GM19238 (cell line): ENCODE data around the gene GBP5.
"Not testable (repeated sequence)": the region's sequence is repeated elsewhere in the genome, so short reads cannot be mapped to it uniquely, and the experiment has no call there.

Source experiments
- DNase-seq: peaks from one replicate; pipeline ENCODE4 v3.0.0; 2011; ENCODE audit warnings: low spot score; ENCODE audit not compliant: insufficient read length

Gene GBP5

DNA sequence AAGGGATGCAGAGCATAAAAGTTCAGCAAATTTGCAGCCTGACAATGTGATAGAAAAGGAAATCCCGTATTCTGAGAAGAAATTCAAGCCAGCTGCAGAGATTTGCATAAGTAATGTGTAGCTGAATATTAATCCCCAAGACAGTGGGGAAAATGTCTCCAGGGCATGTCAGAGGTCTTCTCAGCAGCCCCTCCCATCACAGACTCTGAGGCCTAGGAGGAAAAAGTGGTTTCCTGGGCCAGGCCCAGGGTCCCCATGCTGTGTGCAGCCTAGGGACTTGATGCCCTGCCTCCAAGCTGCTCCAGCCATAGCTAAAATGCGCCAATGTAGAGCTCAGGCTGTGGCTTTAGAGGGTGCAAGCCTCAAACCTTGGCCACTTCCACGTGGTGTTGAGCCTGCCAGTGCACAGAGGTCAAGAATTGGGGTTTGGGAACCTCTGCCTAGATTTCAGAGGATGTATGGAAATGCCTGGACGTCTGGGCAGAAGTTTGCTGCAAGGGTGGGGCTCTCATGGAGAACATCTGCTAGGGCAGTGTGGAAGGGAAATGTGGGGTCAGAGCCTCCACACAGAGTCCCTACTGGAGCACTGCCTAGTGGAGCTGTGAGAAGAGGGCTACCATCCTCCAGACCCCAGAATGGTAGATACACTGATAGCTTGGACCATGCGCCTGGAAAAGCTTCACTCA lies 11.6 kb upstream of the GBP5 start:
- DNase-seq: not testable (repeated sequence)

DNA sequence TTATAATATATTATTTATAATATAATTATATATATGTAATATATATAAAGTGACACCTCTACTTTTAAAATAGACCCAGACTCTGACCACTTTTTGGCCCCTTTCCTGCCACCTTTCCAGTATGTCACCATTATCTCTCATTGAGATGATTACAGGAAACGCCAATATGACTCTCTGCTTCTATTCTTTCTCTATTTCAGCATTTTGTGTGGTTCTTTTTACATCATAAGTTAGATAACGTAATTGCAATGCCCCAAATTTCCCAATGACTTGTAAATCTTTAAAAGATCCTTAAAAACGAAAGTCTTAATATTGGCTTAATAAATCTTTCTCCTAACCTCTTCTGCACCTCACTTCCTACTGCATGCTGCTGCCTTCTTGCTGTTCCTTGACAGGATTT lies 8.1 kb upstream of the GBP5 start:
- DNase-seq: no peak

DNA sequence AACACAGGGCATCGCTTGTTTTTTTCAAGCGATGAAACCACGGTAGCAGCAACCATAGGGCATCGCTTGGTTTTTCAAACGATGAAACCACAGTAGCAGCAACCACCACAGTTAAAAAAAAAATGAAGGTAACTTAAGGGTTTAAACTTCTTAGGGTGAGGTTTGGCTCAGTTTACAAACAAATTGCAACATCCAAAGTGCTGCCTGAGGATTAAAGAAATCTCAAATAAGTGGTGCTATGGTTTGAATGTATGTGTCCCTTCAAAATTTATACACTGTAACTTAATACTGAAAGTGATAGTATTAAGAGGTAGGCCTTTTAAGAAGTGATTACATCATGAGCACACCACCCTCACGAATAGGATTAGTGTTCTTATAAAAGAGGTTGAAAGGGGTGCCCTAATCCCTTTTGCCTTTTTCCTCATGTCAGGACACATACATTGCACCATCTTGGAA lies 6.4 kb upstream of the GBP5 start:
- DNase-seq: no peak

DNA sequence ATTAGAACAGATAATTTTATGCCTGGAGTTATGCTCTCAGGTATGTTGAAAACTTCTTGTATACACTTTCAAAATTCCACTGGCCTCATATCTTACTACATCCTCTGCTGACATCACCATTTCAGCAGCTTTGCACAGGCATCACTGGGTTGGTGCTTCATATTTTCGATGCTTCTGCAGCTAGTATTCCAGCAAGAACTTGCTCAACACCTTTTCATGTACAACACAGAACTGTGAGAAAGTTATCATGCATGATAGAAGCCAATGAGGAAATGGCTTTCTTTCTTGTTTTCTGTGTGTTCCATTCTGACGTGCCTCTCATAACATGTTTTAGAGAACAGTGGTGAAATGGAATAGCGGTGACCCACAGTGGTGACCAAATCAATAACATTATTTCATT lies 5.1 kb upstream of the GBP5 start:
- DNase-seq: no peak

DNA sequence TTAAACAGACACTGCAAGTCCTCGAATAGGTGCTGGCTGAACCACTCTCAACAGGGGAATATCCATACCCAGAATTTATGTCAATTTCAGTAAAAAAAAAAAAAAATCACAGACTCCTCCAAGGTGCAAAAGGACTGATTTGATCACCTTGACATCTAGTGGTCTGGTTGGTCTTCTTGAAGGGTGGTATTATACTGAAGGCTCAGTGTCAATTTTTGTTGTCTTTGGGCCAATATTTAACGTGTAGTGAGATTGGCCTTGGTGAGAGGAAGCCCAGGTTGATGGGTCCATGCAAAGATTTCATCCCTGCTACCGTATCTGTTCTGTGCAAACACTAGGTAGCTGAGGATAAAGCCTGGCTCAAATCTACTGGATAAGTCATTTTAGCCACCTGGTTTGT lies 4.0 kb upstream of the GBP5 start:
- no peak for DNase-seq

DNA sequence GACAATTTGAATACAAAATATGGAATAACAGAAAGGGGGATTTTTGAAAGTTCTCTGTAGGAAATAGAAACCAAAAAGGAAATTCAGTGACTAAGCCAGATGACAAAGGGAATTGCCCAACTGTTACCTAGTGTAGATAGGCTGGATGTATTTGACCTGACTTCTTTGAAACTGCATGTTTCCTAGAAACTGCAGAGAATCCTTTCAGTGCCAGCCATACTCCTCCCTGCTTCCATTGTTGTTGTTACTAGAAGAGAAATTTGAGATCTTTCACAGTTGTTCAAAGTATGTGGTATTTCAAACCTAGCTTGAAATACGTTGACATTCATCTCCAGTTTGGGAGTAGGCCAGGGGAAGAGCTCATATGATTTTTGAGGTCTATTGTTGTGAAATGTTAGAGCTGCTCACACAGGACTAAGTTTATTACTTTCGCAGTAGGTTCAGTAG lies 1.8 kb upstream of the GBP5 start:
- DNase-seq: no peak

DNA sequence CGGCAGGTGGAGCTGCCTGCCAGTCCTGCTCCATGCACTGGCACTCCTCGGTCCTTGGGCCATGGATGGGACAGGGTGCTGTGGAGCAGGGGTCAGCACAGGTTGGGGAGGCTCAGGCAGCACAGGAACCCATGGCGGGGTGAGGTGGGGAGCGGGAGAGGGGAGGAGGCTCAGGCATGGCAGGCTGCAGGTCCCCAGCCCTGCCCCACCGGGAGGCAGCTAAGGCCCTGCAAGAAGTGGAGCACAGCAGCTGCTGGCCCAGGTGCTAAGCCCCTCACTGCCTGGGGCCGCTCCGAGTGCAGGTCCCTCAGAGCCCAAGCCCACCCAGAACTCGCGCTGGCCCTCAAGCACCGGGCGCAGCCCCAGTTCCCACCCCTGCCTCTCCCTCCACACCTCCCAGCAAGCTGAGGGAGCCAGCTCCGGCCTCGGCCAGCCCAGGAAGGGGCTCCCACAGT lies 691 bp upstream of the GBP5 start:
- no peak for DNase-seq

DNA sequence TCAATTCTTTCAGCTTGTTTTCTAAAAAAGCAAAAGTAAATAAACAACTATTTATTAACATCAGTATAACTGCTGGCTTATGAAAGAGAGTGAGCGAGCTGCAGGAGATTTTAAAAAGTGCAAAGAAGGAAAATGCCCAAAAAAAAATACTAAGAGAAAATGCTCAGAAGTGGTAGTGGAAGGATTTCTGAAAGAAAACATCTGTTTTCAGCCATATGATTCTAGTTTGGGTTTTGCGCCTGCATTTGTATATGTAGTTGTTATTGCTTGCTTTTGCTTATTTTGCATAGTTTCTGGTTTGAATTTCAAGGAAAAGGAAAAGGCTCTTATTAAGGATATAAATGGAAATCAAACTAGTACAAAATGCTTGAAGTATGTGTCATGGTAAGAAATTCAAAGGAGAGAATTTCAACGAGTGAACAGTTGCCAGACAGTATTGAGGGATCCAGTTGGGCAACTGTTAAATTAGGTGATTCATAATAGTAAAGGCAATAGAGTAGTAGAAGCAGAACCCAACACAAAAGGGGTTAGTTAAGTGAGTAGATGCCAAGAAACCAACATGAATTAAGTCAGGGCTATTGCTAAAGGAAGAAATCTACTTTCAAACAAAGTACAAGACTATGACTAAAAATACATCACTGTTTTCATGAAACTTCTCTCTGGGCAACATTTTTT lies 1.2 kb downstream of the GBP5 start:
- no peak for DNase-seq

DNA sequence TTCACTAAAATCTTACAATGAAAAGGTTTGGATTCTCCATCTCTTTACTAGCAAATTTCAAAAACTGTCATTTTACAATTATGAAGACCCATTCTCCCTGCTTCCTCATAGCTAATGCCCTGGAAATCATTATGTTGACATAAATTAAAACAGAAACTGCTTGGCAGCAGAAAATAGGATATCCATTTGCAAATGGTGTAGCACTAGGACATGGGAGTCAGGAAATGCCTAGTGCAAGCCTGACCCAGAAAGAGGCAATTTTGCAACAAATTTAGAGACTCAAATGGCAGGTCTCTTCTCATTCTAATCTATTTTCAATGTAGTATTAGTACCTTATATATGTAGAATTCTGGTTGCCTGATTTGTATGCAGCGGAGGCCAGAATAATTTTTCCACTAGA lies 2.2 kb downstream of the GBP5 start:
- no peak for DNase-seq

DNA sequence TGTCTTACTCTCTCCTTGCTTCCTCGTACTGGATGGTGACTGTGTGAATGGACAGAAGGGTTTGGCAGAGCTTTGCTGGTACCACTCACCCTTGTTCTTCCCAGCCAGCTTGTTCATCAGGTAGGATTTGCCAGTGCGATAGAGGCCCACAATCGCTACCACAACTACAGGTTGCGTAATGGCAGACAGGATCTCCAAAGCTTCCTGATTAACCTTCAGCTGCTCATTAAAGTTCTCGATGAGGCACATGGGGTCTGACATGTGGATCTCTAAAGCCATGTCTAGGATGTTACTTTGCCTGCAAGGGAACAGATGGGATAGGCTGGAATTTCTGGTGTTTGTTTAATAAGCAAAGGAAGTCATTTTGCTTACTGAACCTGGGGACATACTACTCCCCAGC lies 3.4 kb downstream of the GBP5 start:
- no peak for DNase-seq

DNA sequence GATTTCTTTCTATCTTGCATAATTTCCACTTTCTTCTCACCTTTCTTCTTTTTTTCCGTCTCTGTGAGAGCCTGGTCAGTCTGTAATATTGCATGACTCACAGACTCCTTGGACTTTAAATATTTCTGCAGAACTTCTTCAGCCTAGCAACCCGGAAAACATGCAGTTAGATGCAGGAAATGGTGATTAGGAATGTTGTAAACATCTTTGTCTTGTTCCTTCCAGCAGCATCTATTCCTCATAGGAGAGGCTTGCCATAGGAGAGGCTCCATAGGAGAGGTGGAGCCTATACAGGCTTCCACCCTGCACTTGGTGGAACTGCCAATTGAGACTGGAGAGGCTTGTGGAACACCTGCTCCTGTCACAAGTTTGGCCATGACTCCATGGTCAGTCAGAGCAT lies 10.0 kb downstream of the GBP5 start:
- DNase-seq: no peak

DNA sequence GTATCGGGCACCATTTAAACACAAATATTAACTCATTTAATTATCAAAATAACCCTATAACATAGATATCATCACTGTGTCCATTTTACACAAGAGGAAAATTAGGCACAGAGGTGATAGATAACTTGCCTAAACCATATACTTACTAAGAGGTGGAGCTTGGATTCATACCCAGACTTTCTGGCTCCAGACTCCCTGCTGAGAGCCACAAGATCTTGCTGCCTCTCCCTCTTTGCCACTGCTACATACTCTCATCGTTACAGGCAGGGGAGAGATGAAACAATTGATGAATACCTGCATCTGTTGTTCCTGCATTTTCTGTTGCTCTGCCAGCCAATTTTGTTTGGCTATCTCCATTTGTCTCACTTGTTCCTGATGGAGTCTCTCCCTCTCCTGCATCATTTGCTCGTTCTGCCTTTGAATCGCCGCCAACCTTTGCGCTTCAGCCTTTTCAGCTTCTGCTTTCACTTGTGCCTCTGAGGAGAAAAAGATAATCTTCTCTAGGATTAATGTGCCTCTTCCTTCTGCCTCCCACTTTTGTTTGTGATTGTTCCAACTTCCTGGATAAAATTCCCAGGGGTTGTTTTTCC lies 10.6 kb downstream of the GBP5 start:
- DNase-seq: no peak

DNA sequence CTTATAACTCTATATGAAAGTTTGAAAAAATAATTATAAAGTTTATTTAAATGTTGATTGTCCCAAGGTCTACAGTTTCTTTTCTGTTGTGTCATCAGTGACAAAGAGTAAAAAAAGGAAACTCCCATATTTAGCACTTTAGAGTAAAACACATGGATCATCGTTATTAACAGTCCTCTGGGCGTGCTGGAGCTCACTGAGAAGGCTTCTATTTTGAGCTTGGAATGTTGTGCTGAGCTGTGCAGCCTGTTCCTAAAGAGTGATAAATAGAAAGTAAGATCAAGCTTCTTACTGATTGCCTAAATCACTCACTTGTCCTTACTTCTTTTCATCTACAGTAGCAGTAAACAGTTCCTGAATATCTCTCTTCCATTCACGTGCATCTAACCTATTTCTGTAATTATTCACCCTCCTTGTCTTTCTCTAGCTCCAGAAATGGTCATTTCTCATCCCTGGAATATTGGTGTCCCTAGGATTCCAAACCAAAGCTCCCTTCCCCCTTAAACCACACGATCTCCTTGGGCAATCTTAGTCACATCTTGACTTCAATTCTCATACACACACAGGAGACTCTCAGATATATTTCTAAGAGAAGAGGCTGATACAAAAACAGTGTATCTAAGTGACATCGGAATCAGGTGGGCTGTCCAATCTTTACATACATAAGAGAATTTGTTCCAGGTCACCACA lies 11.9 kb downstream of the GBP5 start:
- DNase-seq: no peak

DNA sequence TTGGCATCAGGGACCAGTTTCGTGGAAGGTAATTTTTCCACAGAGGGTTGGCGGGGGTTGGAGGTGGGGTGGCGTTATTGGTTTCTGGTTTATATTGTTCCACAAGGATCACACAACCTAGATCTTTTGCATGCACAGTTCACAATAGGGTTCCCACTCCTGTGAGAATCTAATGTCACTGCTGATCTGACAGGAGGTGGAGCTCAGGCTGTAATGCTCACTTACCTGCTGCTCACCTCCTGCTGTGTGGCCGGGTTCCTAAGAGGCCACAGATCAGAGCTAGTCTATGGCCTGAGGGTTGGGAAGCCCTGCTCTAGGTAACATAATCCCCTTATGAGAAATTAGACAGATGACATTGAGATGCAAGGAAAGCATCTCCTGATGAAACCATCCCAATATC lies 12.6 kb downstream of the GBP5 start:
- no peak for DNase-seq

DNA sequence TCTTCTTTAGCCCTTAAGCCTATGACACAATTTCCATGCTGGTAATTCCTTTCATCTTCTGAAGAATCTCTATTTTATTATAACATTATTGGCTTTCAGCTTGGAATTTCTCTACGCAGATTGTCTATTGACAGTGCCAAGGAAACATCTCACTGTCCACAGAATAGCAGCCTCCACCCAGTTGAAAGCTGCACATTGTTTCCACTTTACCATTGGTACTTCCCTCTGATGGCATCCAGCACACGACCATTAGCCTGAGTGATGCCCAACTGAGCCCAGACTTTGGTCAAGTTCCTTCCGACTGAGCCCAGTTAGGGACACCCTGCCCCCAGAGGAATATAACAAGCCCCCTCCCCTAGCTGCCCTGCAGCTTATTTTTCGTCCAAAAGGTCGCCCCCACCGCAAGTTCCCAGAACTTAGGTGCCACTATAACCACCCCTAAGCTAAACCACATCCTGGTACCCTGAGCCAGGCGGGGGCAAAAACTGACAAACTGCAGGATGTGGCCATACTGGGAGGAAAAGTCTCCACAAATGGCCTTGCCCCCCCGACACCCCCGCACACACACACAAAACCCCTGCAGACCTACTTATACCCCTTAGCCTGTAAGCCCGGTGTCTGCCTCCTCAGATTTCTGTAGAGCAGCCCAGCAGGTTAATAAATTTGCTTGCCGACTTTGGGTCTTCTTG lies 13.2 kb downstream of the GBP5 start:
- no peak for DNase-seq

DNA sequence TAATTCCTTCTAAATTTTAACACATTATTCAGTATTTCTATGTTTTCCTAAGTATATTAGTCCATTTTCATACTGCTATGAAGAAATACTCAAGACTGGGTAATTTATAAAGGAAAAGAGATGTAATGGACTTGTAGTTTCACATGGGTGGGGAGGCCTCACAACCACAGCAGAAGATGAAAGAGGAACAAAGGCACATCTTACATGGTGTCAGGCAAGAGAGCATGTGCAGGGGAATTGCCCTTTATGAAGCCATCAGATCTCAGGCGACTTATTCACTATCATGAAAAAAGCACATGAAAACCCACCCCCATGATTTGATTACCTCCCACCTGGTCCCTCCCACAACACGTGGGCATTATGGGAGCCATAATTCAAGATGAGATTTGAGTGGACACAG lies 15.6 kb downstream of the GBP5 start:
- no peak for DNase-seq

DNA sequence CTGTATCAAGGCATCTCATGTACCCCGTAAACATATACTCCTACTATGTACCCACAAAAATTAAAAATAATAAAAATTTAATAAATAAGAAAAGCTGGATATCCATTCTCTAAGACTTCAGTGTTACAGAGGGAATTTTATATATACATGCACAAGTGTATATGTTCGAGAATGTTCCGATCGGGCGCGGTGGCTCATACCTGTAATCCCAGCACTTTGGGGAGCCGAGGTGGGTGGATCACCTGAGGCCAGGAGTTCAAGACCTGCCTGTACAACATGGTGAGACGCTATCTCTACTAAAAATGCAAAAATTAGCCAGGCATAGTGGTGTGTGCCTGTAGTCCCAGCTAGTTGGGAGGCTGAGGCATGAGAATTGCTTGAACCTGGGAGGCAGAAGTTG lies 17.1 kb downstream of the GBP5 start:
- DNase-seq: not testable (repeated sequence)

DNA sequence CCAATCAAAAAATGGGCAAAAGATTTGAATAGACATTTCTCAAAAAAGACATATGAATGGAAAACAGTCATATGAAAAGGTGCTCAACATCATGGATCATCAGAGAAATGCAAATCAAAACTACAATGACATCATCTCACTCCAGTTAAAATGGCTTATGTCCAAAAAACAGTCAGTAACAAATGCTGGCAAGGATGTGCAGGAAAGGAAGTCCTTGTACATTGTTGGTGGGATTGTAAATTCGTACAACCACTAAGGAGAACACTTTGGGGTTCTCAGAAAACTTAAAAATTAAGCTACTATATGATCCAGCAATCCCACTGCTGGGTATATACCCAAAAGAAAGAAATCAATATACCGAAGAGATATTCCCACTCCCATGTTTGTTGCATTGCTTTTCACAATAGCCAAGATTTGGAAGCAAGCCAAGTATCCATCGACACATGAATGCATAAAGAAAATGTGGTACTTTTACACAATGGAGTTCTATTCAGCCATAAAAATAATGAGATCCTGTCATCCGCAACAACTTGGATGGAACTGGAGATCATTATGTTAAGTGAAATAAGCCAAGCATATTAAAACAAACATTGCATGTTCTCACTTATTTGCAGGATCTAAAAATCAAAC lies 17.9 kb downstream of the GBP5 start:
- DNase-seq: no peak

DNA sequence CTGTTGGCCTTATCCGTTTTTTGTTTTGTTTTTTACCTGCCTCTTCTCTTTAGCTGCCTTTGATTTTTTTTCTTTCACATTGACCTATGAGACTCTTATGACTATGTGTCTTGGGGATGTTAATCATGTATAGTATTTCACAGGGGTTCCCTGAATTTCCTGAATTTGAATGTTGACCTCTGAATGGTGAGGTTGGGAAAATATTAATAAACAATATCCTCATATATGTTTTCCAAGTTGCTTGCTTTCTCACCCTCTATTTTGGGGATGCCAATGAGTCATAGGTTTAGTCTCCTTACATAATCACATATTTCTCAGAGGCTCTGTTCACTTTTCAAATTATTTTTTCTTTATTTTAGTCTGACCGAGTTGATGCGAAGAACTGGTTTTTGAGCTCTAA lies 29.6 kb downstream of the GBP5 start:
- DNase-seq: no peak
